ENCODE measurements around the gene JMJD4.

DNA sequence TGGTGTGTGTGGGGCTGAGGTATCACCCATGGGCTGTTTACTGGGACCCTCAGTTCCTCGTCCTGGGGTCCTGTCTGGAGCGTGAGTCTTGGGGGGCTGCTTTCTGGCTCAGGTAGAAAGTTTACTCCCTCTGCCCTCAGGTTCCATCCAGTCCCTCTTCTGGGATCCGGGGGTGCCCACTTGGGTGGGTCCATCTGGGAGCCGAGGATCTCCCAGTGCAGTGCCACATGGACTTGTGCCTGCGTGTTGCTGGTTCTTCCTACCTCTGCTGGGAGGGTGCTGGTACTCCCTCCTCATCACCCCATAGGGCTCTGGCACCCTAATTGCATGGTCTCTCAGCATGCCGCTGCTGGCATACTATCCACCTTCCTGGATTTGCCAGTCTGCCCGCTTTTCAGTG is 14.1 kb upstream of the JMJD4 start:
- no peak for TF ChIP-seq POLR2A (IDR thresholded peaks at IDR 0.05; ENCODE audit: borderline replicate concordance, extremely low read depth, insufficient read depth, insufficient read length)
- TF ChIP-seq, protein P1, sequence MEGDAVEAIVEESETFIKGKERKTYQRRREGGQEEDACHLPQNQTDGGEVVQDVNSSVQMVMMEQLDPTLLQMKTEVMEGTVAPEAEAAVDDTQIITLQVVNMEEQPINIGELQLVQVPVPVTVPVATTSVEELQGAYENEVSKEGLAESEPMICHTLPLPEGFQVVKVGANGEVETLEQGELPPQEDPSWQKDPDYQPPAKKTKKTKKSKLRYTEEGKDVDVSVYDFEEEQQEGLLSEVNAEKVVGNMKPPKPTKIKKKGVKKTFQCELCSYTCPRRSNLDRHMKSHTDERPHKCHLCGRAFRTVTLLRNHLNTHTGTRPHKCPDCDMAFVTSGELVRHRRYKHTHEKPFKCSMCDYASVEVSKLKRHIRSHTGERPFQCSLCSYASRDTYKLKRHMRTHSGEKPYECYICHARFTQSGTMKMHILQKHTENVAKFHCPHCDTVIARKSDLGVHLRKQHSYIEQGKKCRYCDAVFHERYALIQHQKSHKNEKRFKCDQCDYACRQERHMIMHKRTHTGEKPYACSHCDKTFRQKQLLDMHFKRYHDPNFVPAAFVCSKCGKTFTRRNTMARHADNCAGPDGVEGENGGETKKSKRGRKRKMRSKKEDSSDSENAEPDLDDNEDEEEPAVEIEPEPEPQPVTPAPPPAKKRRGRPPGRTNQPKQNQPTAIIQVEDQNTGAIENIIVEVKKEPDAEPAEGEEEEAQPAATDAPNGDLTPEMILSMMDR (IDR thresholded peaks at IDR 0.05 in 2 of 3, conservative IDR thresholded peaks at IDR 0.05 in 1 of 3; ENCODE audit: borderline replicate concordance in 1 of 3, insufficient read depth in 1 of 3, low read depth in 2 of 3, low read length in 2 of 3) = no peak
- TF ChIP-seq CEBPB (IDR thresholded peaks at IDR 0.05; ENCODE audit: low read depth) = no peak
- TF ChIP-seq ZFX (IDR thresholded peaks at IDR 0.05) = no peak
- TF ChIP-seq, protein P2, sequence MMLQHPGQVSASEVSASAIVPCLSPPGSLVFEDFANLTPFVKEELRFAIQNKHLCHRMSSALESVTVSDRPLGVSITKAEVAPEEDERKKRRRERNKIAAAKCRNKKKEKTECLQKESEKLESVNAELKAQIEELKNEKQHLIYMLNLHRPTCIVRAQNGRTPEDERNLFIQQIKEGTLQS (IDR thresholded peaks at IDR 0.05) = no peak
- TF ChIP-seq RAD21 (IDR thresholded peaks at IDR 0.05; ENCODE audit: low read depth) = no peak
